AG20443 (cell line): ENCODE results near the gene KLHL29.
A peak's percentile ranks its signal among the peaks of the same experiment; 100 is the strongest.

Experiments used
- DNase-seq: peaks from one replicate; pipeline ENCODE4 v3.0.0; 2012; ENCODE audit warnings: low spot score, mixed read lengths

The KLHL29 gene

GRCh38 chr2:23493846-23494245, 108.9 kb downstream of the KLHL29 start:
- DNase-seq, result no peak

- DNase-seq, result no peak
Observed at GRCh38 chr2:23494286-23494685, 109.3 kb downstream of the KLHL29 start.

- no peak for DNase-seq
Observed at GRCh38 chr2:23495661-23496114, 110.7 kb downstream of the KLHL29 start.

GRCh38 chr2:23496456-23496855, 111.5 kb downstream of the KLHL29 start:
- no peak for DNase-seq

GRCh38 chr2:23497063-23497462, 112.1 kb downstream of the KLHL29 start:
- no peak for DNase-seq

GRCh38 chr2:23497536-23497935, 112.6 kb downstream of the KLHL29 start:
- DNase-seq, result no peak

GRCh38 chr2:23498943-23499342, 114.0 kb downstream of the KLHL29 start:
- DNase-seq, result peak; percentile 60

GRCh38 chr2:23499439-23499838, 114.5 kb downstream of the KLHL29 start:
- DNase-seq, result no peak

GRCh38 chr2:23500836-23501235, 115.9 kb downstream of the KLHL29 start:
- DNase-seq, result no peak

GRCh38 chr2:23502096-23502495, 117.1 kb downstream of the KLHL29 start:
- no peak for DNase-seq

- no peak for DNase-seq
Observed at GRCh38 chr2:23503097-23503496, 118.1 kb downstream of the KLHL29 start.

GRCh38 chr2:23503682-23504081, 118.7 kb downstream of the KLHL29 start:
- DNase-seq, result no peak

GRCh38 chr2:23504591-23504990, 119.6 kb downstream of the KLHL29 start:
- no peak for DNase-seq

GRCh38 chr2:23505218-23505983, 120.4 kb downstream of the KLHL29 start:
- DNase-seq, result no peak

- peak; percentile 71 for DNase-seq
Observed at GRCh38 chr2:23505984-23506380, 121.0 kb downstream of the KLHL29 start.

- no peak for DNase-seq
Observed at GRCh38 chr2:23506531-23507266, 121.7 kb downstream of the KLHL29 start.

- no peak for DNase-seq
Observed at GRCh38 chr2:23507267-23508065, 122.5 kb downstream of the KLHL29 start.

- no peak for DNase-seq
Observed at GRCh38 chr2:23508066-23508390, 123.0 kb downstream of the KLHL29 start.

GRCh38 chr2:23509103-23509502, 124.1 kb downstream of the KLHL29 start:
- DNase-seq, result no peak

- no peak for DNase-seq
Observed at GRCh38 chr2:23509596-23510292, 124.8 kb downstream of the KLHL29 start.

- DNase-seq, result no peak
Observed at GRCh38 chr2:23510471-23510870, 125.5 kb downstream of the KLHL29 start.

- no peak for DNase-seq
Observed at GRCh38 chr2:23512778-23513177, 127.8 kb downstream of the KLHL29 start.
